CD8-positive, alpha-beta memory T cell (primary cell): ENCODE data around the gene ACP4. TPM values are rescaled to one million over a fixed set of nuclear protein-coding genes. Genes with fewer than 3 reads are reported as not detected.
"Not testable (repeated sequence)": the region's sequence is repeated elsewhere in the genome, so short reads cannot be mapped to it uniquely, and the experiment has no call there.

Experiments used
- CTCF ChIA-PET: fragments of 350-600 bp; sonication (Branson Sonifier 250); formaldehyde crosslinking; loops from one replicate; lab custom pipeline; 2021; ENCODE audit warnings: antibody characterized with exemption; lab: Charles Lee
- POLR2A ChIA-PET: fragments of 350-600 bp; sonication (Branson Sonifier 250); formaldehyde crosslinking; loops from one replicate; lab custom pipeline; 2021; ENCODE audit warnings: antibody characterized with exemption; lab: Charles Lee
- DNase-seq, 5 donors: peaks; one replicate each; pipeline versions ENCODE4 v3.0.0 to v3.0.0-alpha.2; 2020 to 2022; ENCODE audit warnings: mixed read lengths in 1 of 5
- H3K27ac ChIP-seq: one replicate; pipeline ENCODE4 v1.7.0; 2013; ENCODE audit warnings: low read depth, mild to moderate bottlenecking, low read length, moderate library complexity
- H3K27me3 ChIP-seq: 2 replicates; pipeline ENCODE4 v1.7.0; 2013; ENCODE audit warnings: low read length, mild to moderate bottlenecking; ENCODE audit not compliant: insufficient read depth, poor library complexity, severe bottlenecking
- H3K36me3 ChIP-seq: 2 replicates; pipeline ENCODE4 v1.7.0; 2013; ENCODE audit warnings: mild to moderate bottlenecking, low read length, moderate library complexity; ENCODE audit not compliant: insufficient read depth
- H3K4me1 ChIP-seq: 2 replicates; pipeline ENCODE4 v1.7.0; 2013; ENCODE audit warnings: mild to moderate bottlenecking, low read length, moderate library complexity; ENCODE audit not compliant: insufficient read depth
- H3K4me3 ChIP-seq: 2 replicates; pipeline ENCODE4 v1.7.0; 2013; ENCODE audit warnings: mild to moderate bottlenecking, low read length
- H3K9me3 ChIP-seq: 2 replicates; pipeline ENCODE4 v1.7.0; 2013; ENCODE audit warnings: mild to moderate bottlenecking, low read length
- H3K27ac Mint-ChIP-seq, 8 donors: one replicate each; pipeline ENCODE4 v1.8.0; 2020 to 2021; ENCODE audit warnings: mixed read lengths in 8 of 8, mild to moderate bottlenecking in 6 of 8, inconsistent platforms in 3 of 8, moderate library complexity in 3 of 8
- H3K27me3 Mint-ChIP-seq, 2 donors: one replicate each; pipeline ENCODE4 v1.8.0; 2020 to 2021; ENCODE audit warnings: mixed read lengths in 2 of 2, mild to moderate bottlenecking in 1 of 2, moderate library complexity in 1 of 2
- H3K36me3 Mint-ChIP-seq, 3 donors: one replicate each; pipeline ENCODE4 v1.8.0; 2020 to 2021; ENCODE audit warnings: mixed read lengths in 3 of 3, inconsistent platforms in 1 of 3, mild to moderate bottlenecking in 1 of 3
- H3K4me1 Mint-ChIP-seq, 3 donors: one replicate each; pipeline ENCODE4 v1.8.0; 2020 to 2021; ENCODE audit warnings: mixed read lengths in 3 of 3, inconsistent platforms in 1 of 3, mild to moderate bottlenecking in 1 of 3
- H3K4me3 Mint-ChIP-seq, 7 donors: one replicate each; pipeline ENCODE4 v1.8.0; 2020 to 2021; ENCODE audit warnings: mixed read lengths in 7 of 7, mild to moderate bottlenecking in 6 of 7, moderate library complexity in 4 of 7, inconsistent platforms in 2 of 7
- H3K9me3 Mint-ChIP-seq, 5 donors: one replicate each; pipeline ENCODE4 v1.8.0; 2020 to 2022; ENCODE audit warnings: mixed read lengths in 5 of 5, mild to moderate bottlenecking in 3 of 5, moderate library complexity in 2 of 5, inconsistent platforms in 1 of 5
- polyA plus RNA-seq: library from polyadenylated mRNA; unstranded; fragments of 300-500 nt; fragmentation: Illumina TruSeq; gene quantifications from one replicate; pipeline ENCODE4 v1.2.3, GENCODE V29; 2021
- total RNA-seq, 2 experiments: library from RNA; stranded (reverse); gene quantifications; one replicate each; pipeline ENCODE4 v1.2.3, GENCODE V29; 2021

ACP4 gene
- total and polyA plus RNA-seq, 3 experiments from 2014 or later: not detected

DNA sequence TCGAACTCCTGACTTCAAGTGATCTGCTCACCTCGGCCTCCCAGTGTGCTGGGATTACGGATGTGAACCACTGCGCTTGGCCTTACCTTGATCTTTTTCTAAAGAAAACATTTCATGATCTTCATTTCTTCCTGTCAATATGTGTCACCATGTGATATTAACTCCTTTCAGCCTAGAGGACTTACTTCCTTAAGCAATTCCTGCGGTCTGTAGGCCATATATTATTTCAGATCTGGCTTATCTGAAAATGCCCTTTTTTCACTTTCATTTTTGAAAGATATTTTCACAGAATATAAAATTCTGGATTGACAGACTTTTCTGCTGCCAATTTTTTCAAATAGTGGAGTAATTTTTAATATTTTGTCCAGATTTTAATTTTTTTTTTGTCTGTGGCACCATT, 21.9 kb upstream of the ACP4 start:
- CTCF ChIA-PET: no interaction called here
- POLR2A ChIA-PET: no interaction called here
- no peak for DNase-seq

GRCh38 chr19:50770164-50770563, 20.1 kb upstream of the ACP4 start, which contains the start of gene GPR32:
Gene GPR32 (plus strand): TSS chr19:50770464. CDS start chr19:50770601, 137 bp downstream.
- H3K4me1 Mint-ChIP-seq, H3K27ac ChIP-seq, CTCF ChIA-PET, H3K4me3 Mint-ChIP-seq, H3K36me3 ChIP-seq, H3K9me3 ChIP-seq, H3K9me3 Mint-ChIP-seq, H3K4me1 ChIP-seq, H3K27me3 ChIP-seq, H3K27ac Mint-ChIP-seq, DNase-seq, H3K4me3 ChIP-seq, POLR2A ChIA-PET, H3K36me3 Mint-ChIP-seq: not testable (repeated sequence)
- H3K27me3 Mint-ChIP-seq: peaks cover 9 to 36% of the 10 kb centered on the region in 2 donors

More for the DNA sequence above, 21.9 kb upstream of the ACP4 start:
- H3K4me1 Mint-ChIP-seq: no peaks in the 10 kb centered on the region
- H3K27ac Mint-ChIP-seq: no peak overlapping the region
- no peak overlapping the region for H3K4me3 Mint-ChIP-seq
- Histone ChIP-seq H3K27me3 (no peaks in the 10 kb centered on the region), H3K27ac (no peak overlapping the region), H3K4me3 (no peak overlapping the region), H3K4me1 (no peaks in the 10 kb centered on the region), H3K9me3 (no peaks in the 10 kb centered on the region), H3K36me3 (no peaks in the 10 kb centered on the region)
- H3K36me3 Mint-ChIP-seq: no peaks in the 10 kb centered on the region
- H3K27me3 Mint-ChIP-seq: peaks cover 8 to 29% of the 10 kb centered on the region in 2 donors
- no peaks in the 10 kb centered on the region for H3K9me3 Mint-ChIP-seq

DNA sequence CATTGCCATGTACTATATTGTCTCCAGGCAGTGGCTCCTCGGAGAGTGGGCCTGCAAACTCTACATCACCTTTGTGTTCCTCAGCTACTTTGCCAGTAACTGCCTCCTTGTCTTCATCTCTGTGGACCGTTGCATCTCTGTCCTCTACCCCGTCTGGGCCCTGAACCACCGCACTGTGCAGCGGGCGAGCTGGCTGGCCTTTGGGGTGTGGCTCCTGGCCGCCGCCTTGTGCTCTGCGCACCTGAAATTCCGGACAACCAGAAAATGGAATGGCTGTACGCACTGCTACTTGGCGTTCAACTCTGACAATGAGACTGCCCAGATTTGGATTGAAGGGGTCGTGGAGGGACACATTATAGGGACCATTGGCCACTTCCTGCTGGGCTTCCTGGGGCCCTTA, 19.3 kb upstream of the ACP4 start:
- no peaks in the 10 kb centered on the region for H3K4me1 ChIP-seq
- H3K9me3 ChIP-seq: no peaks in the 10 kb centered on the region
- no peaks in the 10 kb centered on the region for H3K36me3 Mint-ChIP-seq
- no peak for DNase-seq
- no peak overlapping the region for H3K4me3 Mint-ChIP-seq
- H3K4me1 Mint-ChIP-seq: no peaks in the 10 kb centered on the region
- POLR2A ChIA-PET: no interaction called here
- peaks cover 0 to 3% (median 0%) of the 10 kb centered on the region in 5 donors for H3K9me3 Mint-ChIP-seq
- H3K27ac Mint-ChIP-seq: no peak overlapping the region
- H3K27me3 Mint-ChIP-seq: peaks cover 12 to 38% of the 10 kb centered on the region in 2 donors
- H3K27ac ChIP-seq: no peak overlapping the region
- CTCF ChIA-PET: no interaction called here
- no peak overlapping the region for H3K4me3 ChIP-seq
- no peaks in the 10 kb centered on the region for H3K36me3 ChIP-seq
- no peaks in the 10 kb centered on the region for H3K27me3 ChIP-seq

DNA sequence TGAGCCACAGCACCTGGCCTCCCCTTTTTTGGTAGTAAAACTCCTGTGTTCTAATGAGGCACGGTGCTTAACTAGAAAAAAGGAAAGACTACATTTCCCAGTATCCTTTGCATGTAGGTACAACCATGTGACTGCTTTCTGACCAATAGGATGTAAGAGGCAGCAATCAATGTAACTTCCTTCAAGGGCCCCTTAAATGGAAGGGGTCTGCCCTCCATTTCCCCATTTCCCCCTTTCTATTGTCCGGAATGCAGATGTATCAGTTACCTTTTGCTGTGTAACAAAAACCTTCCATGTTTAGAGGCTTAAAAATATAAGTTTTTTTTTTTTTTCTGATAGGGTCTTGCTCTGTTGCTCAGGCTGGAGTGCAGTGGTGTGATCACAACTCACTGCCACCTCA, 17.7 kb upstream of the ACP4 start:
- POLR2A ChIA-PET: no interaction called here
- Mint-ChIP-seq H3K27me3 (peaks cover 20 to 42% of the 10 kb centered on the region in 2 donors), H3K27ac (no peak overlapping the region), H3K36me3 (no peaks in the 10 kb centered on the region), H3K4me3 (no peak overlapping the region), H3K9me3 (peaks cover 0 to 4% (median 2%) of the 10 kb centered on the region in 5 donors), H3K4me1 (peaks cover 0 to 1% (median 0%) of the 10 kb centered on the region in 3 donors)
- Histone ChIP-seq H3K4me1 (no peaks in the 10 kb centered on the region), H3K27ac (no peak overlapping the region), H3K4me3 (no peak overlapping the region), H3K36me3 (no peaks in the 10 kb centered on the region), H3K27me3 (peaks cover under 1% of the 10 kb centered on the region), H3K9me3 (no peaks in the 10 kb centered on the region)
- CTCF ChIA-PET: no interaction called here
- DNase-seq: no peak

GRCh38 chr19:50772912-50773311, 17.3 kb upstream of the ACP4 start:
- H3K27ac Mint-ChIP-seq, H3K4me3 Mint-ChIP-seq, POLR2A ChIA-PET, H3K4me1 Mint-ChIP-seq, H3K36me3 ChIP-seq, H3K4me1 ChIP-seq, H3K4me3 ChIP-seq, H3K36me3 Mint-ChIP-seq, H3K9me3 Mint-ChIP-seq, H3K9me3 ChIP-seq, DNase-seq, H3K27ac ChIP-seq, H3K27me3 ChIP-seq: not testable (repeated sequence)
- peaks cover 25 to 46% of the 10 kb centered on the region in 2 donors for H3K27me3 Mint-ChIP-seq
- CTCF ChIA-PET: interaction anchor here (0.9 kb wide), 1 partner anchor 13 kb away, joined by 3 read pairs; no protein-coding TSS in a partner anchor

- POLR2A ChIA-PET, H3K4me1 ChIP-seq, H3K9me3 ChIP-seq, H3K4me1 Mint-ChIP-seq, H3K27ac ChIP-seq, H3K4me3 ChIP-seq, DNase-seq, H3K4me3 Mint-ChIP-seq, H3K27ac Mint-ChIP-seq, H3K9me3 Mint-ChIP-seq, H3K36me3 Mint-ChIP-seq, H3K27me3 ChIP-seq, H3K36me3 ChIP-seq: not testable (repeated sequence)
- CTCF ChIA-PET: interaction anchor here (0.9 kb wide), 1 partner anchor 14 kb away, joined by 3 read pairs; no protein-coding TSS in a partner anchor
- H3K27me3 Mint-ChIP-seq: peaks cover 30 to 51% of the 10 kb centered on the region in 2 donors
Measured at GRCh38 chr19:50773454-50773853, 16.8 kb upstream of the ACP4 start.

GRCh38 chr19:50776131-50776530, 14.1 kb upstream of the ACP4 start:
- Mint-ChIP-seq H3K27ac (no peak overlapping the region), H3K9me3 (peaks cover 0 to 5% (median 2%) of the 10 kb centered on the region in 5 donors), H3K27me3 (peaks cover 44 to 71% of the 10 kb centered on the region in 2 donors), H3K4me1 (peaks cover 0 to 5% (median 1%) of the 10 kb centered on the region in 3 donors), H3K36me3 (no peaks in the 10 kb centered on the region), H3K4me3 (no peak overlapping the region)
- POLR2A ChIA-PET: no interaction called here
- Histone ChIP-seq H3K27ac (no peak overlapping the region), H3K36me3 (no peaks in the 10 kb centered on the region), H3K27me3 (peaks cover 21% of the 10 kb centered on the region), H3K4me3 (no peak overlapping the region), H3K4me1 (no peaks in the 10 kb centered on the region), H3K9me3 (no peaks in the 10 kb centered on the region)
- no peak for DNase-seq
- CTCF ChIA-PET: no interaction called here

GRCh38 chr19:50777261-50777660, 13.0 kb upstream of the ACP4 start:
- ChIA-PET POLR2A (no interaction called here), CTCF (interaction anchor here (1.6 to 1.9 kb wide), 2 partner anchors 11 to 420 kb away, joined by 3 to 5 read pairs; no protein-coding TSS in a partner anchor)
- no peaks in the 10 kb centered on the region for H3K4me1 ChIP-seq
- no peak for DNase-seq
- peaks cover 0 to 5% (median 1%) of the 10 kb centered on the region in 3 donors for H3K4me1 Mint-ChIP-seq
- peaks cover 0 to 5% (median 2%) of the 10 kb centered on the region in 5 donors for H3K9me3 Mint-ChIP-seq
- peaks cover 21% of the 10 kb centered on the region for H3K27me3 ChIP-seq
- no peak overlapping the region for H3K4me3 Mint-ChIP-seq
- H3K36me3 Mint-ChIP-seq: no peaks in the 10 kb centered on the region
- H3K9me3 ChIP-seq: no peaks in the 10 kb centered on the region
- H3K27me3 Mint-ChIP-seq: peaks cover 44 to 74% of the 10 kb centered on the region in 2 donors
- H3K4me3 ChIP-seq: no peak overlapping the region
- H3K27ac ChIP-seq: no peak overlapping the region
- H3K27ac Mint-ChIP-seq: no peak overlapping the region
- H3K36me3 ChIP-seq: no peaks in the 10 kb centered on the region
